WTC11 (cell line): ENCODE data around the gene YAF2.

ENCODE experiments used
- FOXJ3 ChIP-seq: sonication (generic); formaldehyde crosslinking; IDR thresholded peaks from 2 replicates; pipeline ENCODE4 v1.9.0; 2021; ENCODE audit warnings: missing genetic modification reagents, mild to moderate bottlenecking, borderline replicate concordance
- GABPB1 ChIP-seq: sonication (generic); formaldehyde crosslinking; IDR thresholded peaks from 2 replicates; pipeline ENCODE4 v1.8.1; 2023; ENCODE audit warnings: mild to moderate bottlenecking, missing genetic modification reagents
- NR1H2 ChIP-seq: sonication (generic); formaldehyde crosslinking; IDR thresholded peaks from 2 replicates; pipeline ENCODE4 v1.9.0; 2021; ENCODE audit warnings: mild to moderate bottlenecking, moderate library complexity, missing genetic modification reagents
- PRRX2 ChIP-seq: fragments of 250-450 bp; sonication (Bioruptor Pico); IDR thresholded peaks from 2 replicates; pipeline ENCODE4 v1.8.0; 2021; ENCODE audit warnings: mild to moderate bottlenecking
- RELA ChIP-seq: sonication (generic); formaldehyde crosslinking; IDR thresholded peaks from 2 replicates; pipeline ENCODE4 v1.8.1; 2022; ENCODE audit warnings: missing genetic modification reagents, mild to moderate bottlenecking, borderline replicate concordance
- TP53 ChIP-seq: sonication (generic); formaldehyde crosslinking; IDR thresholded peaks from 2 replicates; pipeline ENCODE4 v1.8.1; 2023; ENCODE audit warnings: mild to moderate bottlenecking, missing genetic modification reagents
- ZNF219 ChIP-seq: sonication (generic); formaldehyde crosslinking; IDR thresholded peaks from 2 replicates; pipeline ENCODE4 v1.8.0; 2023; ENCODE audit warnings: missing genetic modification reagents, mild to moderate bottlenecking, borderline replicate concordance
- ZNF416 ChIP-seq: fragments of 250-450 bp; sonication (Bioruptor Pico); IDR thresholded peaks from 2 replicates; pipeline ENCODE4 v1.9.0; 2021; ENCODE audit warnings: mild to moderate bottlenecking, inconsistent platforms
- TF ChIP-seq, protein P1 (sequence below): fragments of 200-600 bp; IDR thresholded peaks from 2 replicates; pipeline ENCODE4 v1.8.0; 2022; ENCODE audit warnings: antibody characterized with exemption
- TF ChIP-seq, protein P2 (sequence below): sonication (generic); formaldehyde crosslinking; IDR thresholded peaks from 2 replicates; pipeline ENCODE4 v1.8.1; 2023; ENCODE audit warnings: mild to moderate bottlenecking, missing genetic modification reagents, moderate library complexity
- TF ChIP-seq, protein P3 (sequence below): sonication (generic); formaldehyde crosslinking; IDR thresholded peaks from 2 replicates; pipeline ENCODE4 v1.8.0; 2022; ENCODE audit warnings: mild to moderate bottlenecking, missing genetic modification reagents
- TF ChIP-seq, protein P4 (sequence below): sonication (generic); formaldehyde crosslinking; IDR thresholded peaks from 2 replicates; pipeline ENCODE4 v1.8.1; 2023; ENCODE audit warnings: mild to moderate bottlenecking, moderate library complexity, missing genetic modification reagents

GRCh38 chr12:42208574-42208973 is 29.5 kb downstream of the YAF2 start:
- TF ChIP-seq GABPB1 (no peak), NR1H2 (CRISPR knock-in tag) (no peak), PRRX2 (CRISPR knock-in tag) (no peak), RELA (CRISPR knock-in tag) (no peak), TP53 (CRISPR knock-in tag) (no peak), ZNF416 (no peak), FOXJ3 (no peak), ZNF219 (CRISPR knock-in tag) (no peak)
- TF ChIP-seq, protein P1, sequence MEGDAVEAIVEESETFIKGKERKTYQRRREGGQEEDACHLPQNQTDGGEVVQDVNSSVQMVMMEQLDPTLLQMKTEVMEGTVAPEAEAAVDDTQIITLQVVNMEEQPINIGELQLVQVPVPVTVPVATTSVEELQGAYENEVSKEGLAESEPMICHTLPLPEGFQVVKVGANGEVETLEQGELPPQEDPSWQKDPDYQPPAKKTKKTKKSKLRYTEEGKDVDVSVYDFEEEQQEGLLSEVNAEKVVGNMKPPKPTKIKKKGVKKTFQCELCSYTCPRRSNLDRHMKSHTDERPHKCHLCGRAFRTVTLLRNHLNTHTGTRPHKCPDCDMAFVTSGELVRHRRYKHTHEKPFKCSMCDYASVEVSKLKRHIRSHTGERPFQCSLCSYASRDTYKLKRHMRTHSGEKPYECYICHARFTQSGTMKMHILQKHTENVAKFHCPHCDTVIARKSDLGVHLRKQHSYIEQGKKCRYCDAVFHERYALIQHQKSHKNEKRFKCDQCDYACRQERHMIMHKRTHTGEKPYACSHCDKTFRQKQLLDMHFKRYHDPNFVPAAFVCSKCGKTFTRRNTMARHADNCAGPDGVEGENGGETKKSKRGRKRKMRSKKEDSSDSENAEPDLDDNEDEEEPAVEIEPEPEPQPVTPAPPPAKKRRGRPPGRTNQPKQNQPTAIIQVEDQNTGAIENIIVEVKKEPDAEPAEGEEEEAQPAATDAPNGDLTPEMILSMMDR = no peak
- TF ChIP-seq, protein P2, sequence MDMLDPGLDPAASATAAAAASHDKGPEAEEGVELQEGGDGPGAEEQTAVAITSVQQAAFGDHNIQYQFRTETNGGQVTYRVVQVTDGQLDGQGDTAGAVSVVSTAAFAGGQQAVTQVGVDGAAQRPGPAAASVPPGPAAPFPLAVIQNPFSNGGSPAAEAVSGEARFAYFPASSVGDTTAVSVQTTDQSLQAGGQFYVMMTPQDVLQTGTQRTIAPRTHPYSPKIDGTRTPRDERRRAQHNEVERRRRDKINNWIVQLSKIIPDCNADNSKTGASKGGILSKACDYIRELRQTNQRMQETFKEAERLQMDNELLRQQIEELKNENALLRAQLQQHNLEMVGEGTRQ (CRISPR knock-in tag) = no peak
- TF ChIP-seq, protein P3, sequence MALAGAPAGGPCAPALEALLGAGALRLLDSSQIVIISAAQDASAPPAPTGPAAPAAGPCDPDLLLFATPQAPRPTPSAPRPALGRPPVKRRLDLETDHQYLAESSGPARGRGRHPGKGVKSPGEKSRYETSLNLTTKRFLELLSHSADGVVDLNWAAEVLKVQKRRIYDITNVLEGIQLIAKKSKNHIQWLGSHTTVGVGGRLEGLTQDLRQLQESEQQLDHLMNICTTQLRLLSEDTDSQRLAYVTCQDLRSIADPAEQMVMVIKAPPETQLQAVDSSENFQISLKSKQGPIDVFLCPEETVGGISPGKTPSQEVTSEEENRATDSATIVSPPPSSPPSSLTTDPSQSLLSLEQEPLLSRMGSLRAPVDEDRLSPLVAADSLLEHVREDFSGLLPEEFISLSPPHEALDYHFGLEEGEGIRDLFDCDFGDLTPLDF (CRISPR knock-in tag) = no peak
- TF ChIP-seq, protein P4, sequence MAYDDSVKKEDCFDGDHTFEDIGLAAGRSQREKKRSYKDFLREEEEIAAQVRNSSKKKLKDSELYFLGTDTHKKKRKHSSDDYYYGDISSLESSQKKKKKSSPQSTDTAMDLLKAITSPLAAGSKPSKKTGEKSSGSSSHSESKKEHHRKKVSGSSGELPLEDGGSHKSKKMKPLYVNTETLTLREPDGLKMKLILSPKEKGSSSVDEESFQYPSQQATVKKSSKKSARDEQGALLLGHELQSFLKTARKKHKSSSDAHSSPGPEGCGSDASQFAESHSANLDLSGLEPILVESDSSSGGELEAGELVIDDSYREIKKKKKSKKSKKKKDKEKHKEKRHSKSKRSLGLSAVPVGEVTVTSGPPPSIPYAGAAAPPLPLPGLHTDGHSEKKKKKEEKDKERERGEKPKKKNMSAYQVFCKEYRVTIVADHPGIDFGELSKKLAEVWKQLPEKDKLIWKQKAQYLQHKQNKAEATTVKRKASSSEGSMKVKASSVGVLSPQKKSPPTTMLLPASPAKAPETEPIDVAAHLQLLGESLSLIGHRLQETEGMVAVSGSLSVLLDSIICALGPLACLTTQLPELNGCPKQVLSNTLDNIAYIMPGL = no peak
